Measurements from ENCODE around the gene SAMD15. TPM values are rescaled to one million over a fixed set of nuclear protein-coding genes. Genes with fewer than 3 reads are reported as not detected.

The SAMD15 gene
- polyA plus RNA-seq, 1 experiment = 0.72 TPM

DNA sequence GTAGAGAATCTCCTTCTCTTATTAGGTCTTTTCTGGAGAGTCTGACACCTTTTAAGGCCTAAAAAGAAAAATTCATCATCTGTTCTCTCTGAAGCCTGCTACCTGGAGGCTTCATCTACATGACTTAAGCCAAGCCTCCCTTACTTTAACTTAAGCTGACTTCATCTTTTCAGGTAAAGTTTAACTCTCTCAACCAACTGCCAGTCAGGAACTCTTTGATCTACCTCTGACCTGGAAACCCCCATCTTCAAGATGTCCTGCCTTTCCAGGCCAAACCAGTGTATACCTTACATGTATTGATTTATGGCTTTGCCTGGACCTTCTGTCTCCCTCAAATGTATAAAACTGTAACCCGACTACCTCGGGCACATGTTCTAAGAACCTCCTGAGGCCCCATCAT is 38.9 kb upstream of the SAMD15 start:
- ChIA-PET POLR2A (no interaction called here), CTCF (interaction anchor here (1.9 kb wide), 1 partner anchor 22 kb away, joined by 7 read pairs; no protein-coding TSS in a partner anchor)
- TF ChIP-seq, protein P1, sequence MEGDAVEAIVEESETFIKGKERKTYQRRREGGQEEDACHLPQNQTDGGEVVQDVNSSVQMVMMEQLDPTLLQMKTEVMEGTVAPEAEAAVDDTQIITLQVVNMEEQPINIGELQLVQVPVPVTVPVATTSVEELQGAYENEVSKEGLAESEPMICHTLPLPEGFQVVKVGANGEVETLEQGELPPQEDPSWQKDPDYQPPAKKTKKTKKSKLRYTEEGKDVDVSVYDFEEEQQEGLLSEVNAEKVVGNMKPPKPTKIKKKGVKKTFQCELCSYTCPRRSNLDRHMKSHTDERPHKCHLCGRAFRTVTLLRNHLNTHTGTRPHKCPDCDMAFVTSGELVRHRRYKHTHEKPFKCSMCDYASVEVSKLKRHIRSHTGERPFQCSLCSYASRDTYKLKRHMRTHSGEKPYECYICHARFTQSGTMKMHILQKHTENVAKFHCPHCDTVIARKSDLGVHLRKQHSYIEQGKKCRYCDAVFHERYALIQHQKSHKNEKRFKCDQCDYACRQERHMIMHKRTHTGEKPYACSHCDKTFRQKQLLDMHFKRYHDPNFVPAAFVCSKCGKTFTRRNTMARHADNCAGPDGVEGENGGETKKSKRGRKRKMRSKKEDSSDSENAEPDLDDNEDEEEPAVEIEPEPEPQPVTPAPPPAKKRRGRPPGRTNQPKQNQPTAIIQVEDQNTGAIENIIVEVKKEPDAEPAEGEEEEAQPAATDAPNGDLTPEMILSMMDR (IDR thresholded peaks at IDR 0.05; ENCODE audit: low read depth, low read length) = no peak
- no peak overlapping the region for H3K4me3 ChIP-seq (ENCODE audit: low read depth, low read length)
- H3K9me3 ChIP-seq (ENCODE audit: control insufficient read depth, insufficient read depth, low read length) = no peaks in the 10 kb centered on the region; the same call in 1 of the 2 replicates
- H3K27me3 ChIP-seq (ENCODE audit: control insufficient read depth, insufficient read depth, low read length) = no peaks in the 10 kb centered on the region
- H3K27ac ChIP-seq (ENCODE audit: low read depth, low read length) = no peak overlapping the region
- DNase-seq (ENCODE audit: low read depth, low spot score) = no peak

DNA sequence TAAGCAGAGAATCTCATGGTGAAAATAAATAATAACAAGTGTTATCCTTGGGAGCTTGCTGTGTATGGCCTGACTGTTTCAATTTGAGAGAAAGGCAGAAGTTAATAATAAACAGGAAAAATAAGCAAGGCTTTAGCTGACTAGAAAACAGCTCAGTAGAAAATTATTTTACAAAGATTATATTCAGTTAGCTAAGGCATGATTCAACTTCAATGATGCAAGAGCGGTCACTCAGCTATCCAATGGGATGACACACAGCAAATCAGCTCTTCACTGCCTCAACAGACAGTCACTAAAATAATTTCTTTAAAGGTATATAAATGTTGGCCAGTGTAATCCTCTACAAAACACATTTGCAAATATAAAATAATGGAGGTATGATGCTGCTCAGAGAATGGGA is 37.8 kb upstream of the SAMD15 start:
- H3K4me3 ChIP-seq (ENCODE audit: low read depth, low read length) = no peak overlapping the region
- H3K27ac ChIP-seq (ENCODE audit: low read depth, low read length) = no peak overlapping the region
- no peaks in the 10 kb centered on the region; the same call in 1 of the 2 replicates for H3K9me3 ChIP-seq (ENCODE audit: control insufficient read depth, insufficient read depth, low read length)
- ChIA-PET CTCF (interaction anchor here (0.5 to 1.9 kb wide), 3 partner anchors 19 to 212 kb away, joined by 3 to 7 read pairs (median 4); partner anchors contain the start of genes GSTZ1 and POMT2), POLR2A (interaction anchor here (0.8 kb wide), 1 partner anchor 18 kb away, joined by 3 read pairs; the partner anchor contains the start of genes GSTZ1 and POMT2)
- TF ChIP-seq, protein P1 (IDR thresholded peaks at IDR 0.05; ENCODE audit: low read depth, low read length) = no peak
- DNase-seq (ENCODE audit: low read depth, low spot score) = peak; percentile 34
- H3K27me3 ChIP-seq (ENCODE audit: control insufficient read depth, insufficient read depth, low read length) = no peaks in the 10 kb centered on the region

DNA sequence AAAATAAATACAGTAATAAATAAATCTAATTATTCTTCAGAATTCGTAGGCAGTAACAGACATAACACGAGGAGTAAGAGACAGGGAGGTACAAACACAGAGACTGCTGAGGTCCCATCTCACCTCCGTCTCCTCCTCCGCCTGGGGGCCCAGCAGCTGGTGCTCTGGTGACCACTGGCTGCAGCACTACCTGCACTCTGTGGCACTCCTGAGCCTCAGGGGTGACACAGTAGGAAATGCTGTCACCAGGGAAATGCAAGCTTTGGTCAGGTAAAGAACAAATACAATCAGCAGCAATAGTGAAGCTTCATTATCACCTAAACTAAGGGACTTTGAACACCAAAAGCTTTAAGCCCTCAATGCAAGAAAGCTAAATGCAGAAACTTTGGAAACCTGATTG is 36.8 kb upstream of the SAMD15 start:
- ChIA-PET CTCF (no interaction called here), POLR2A (no interaction called here)
- Histone ChIP-seq H3K27me3 (ENCODE audit: control insufficient read depth, insufficient read depth, low read length) (no peaks in the 10 kb centered on the region), H3K27ac (ENCODE audit: low read depth, low read length) (no peak overlapping the region), H3K4me3 (ENCODE audit: low read depth, low read length) (no peak overlapping the region), H3K9me3 (ENCODE audit: control insufficient read depth, insufficient read depth, low read length) (no peaks in the 10 kb centered on the region; the same call in 1 of the 2 replicates)
- TF ChIP-seq, protein P1 (IDR thresholded peaks at IDR 0.05; ENCODE audit: low read depth, low read length) = no peak
- DNase-seq (ENCODE audit: low read depth, low spot score) = no peak

DNA sequence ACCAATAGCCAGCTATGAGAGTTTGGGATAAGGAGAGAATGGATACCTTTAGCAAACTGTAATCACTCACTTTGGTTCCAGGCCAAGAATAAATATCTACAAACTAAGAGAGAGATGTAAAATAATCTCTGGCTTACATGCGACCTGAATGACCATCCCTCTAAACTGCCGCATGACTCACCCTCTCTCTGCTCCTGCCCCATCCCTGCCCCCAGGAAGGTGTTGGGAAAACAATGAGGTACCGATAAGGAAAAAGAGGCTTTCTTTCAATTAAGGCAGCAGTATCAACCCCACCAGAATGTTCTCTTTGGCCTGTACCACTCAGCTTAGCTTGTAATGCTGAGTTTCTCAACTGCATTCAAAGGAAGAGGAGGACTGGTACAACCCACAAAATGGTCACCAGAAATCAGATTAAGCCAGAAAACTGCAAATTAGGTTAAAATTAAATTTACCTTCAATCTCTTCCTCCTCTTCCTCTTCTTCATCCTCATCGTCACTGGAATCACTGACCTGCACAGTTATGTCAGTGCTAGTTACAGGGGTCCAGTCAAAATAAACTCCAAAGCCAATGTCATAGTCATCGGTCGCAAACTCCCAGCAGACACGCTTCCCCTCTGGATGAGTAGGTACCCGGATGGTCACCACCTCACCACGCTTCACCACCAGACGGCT is 34.3 kb upstream of the SAMD15 start:
- TF ChIP-seq, protein P1 (IDR thresholded peaks at IDR 0.05; ENCODE audit: low read depth, low read length) = no peak

DNA sequence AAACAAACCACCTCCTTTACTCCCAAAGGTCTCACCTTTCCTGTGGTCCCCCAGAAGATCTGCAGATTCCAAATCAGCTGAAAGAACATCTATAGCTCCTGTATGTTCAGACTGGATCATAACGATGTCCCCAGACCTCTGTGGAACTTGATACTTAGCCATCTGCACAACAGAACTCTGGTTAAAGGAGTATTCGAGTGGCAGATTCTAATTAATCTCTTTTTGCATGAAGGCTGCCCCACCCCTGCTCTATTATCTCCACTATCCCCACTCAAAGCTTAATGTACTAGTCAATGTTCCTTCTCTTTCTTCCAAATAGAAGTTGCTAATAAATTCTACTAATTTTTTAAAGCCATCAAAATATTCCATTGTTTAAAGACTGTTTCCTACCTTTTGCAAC is 33.5 kb upstream of the SAMD15 start:
- CTCF ChIA-PET = interaction anchor here (0.6 to 1.8 kb wide), 2 partner anchors 28 to 149 kb away, joined by 3 to 7 read pairs; no protein-coding TSS in a partner anchor
- H3K9me3 ChIP-seq (ENCODE audit: control insufficient read depth, insufficient read depth, low read length) = no peaks in the 10 kb centered on the region; the same call in 1 of the 2 replicates
- no peak for DNase-seq (ENCODE audit: low read depth, low spot score)
- no peak overlapping the region for H3K27ac ChIP-seq (ENCODE audit: low read depth, low read length)
- TF ChIP-seq, protein P1 (IDR thresholded peaks at IDR 0.05; ENCODE audit: low read depth, low read length) = no peak
- no peaks in the 10 kb centered on the region for H3K27me3 ChIP-seq (ENCODE audit: control insufficient read depth, insufficient read depth, low read length)
- H3K4me3 ChIP-seq (ENCODE audit: low read depth, low read length) = no peak overlapping the region
- POLR2A ChIA-PET = no interaction called here

More for the DNA sequence above, 34.3 kb upstream of the SAMD15 start:
- POLR2A ChIA-PET = no interaction called here
- DNase-seq (ENCODE audit: low read depth, low spot score) = no peak
- H3K27ac ChIP-seq (ENCODE audit: low read depth, low read length) = no peak overlapping the region
- CTCF ChIA-PET = interaction anchor here (0.6 to 1.8 kb wide), 2 partner anchors 27 to 116 kb away, joined by 3 to 7 read pairs; no protein-coding TSS in a partner anchor
- H3K4me3 ChIP-seq (ENCODE audit: low read depth, low read length) = no peak overlapping the region
- H3K9me3 ChIP-seq (ENCODE audit: control insufficient read depth, insufficient read depth, low read length) = no peaks in the 10 kb centered on the region; the same call in 1 of the 2 replicates
- no peaks in the 10 kb centered on the region for H3K27me3 ChIP-seq (ENCODE audit: control insufficient read depth, insufficient read depth, low read length)
